Right forelimb (tissue), 1 donor: Measurements from ENCODE around the gene OR2T5.
"Not testable (repeated sequence)": the region's sequence is repeated elsewhere in the genome, so short reads cannot be mapped to it uniquely, and the experiment has no call there.

Experiments
- DNase-seq: peaks from one replicate; pipeline ENCODE4 v3.0.0-alpha.2; 2018

The OR2T5 gene

GRCh38 chr1:248510217-248510616, 21.8 kb downstream of the OR2T5 start:
- DNase-seq: not testable (repeated sequence)

- DNase-seq: no peak
Measured at GRCh38 chr1:248521856-248522255, 33.5 kb downstream of the OR2T5 start.

DNA sequence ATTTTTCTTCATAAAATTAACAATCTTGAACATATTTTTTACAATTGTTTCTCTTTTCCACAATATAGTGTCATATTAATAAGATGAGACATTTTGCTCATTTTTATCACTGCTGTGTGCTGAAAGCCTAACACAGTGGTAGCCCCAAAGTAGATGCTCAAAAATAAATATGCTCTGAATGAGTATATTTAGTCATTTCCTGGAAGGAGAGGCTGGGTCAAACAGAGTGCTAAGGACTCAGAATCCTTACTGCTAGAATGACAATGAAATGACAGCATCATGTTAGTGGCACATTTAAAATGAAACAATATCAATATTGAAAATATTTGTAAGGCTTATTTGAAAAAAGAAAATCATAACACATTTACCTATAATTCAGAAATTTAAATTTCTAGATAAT, 49.1 kb downstream of the OR2T5 start:
- not testable (repeated sequence) for DNase-seq
